Calu3 (cell line): ENCODE results near the gene DEAF1. TPM values are rescaled to one million over a fixed set of nuclear protein-coding genes. Genes with fewer than 3 reads are reported as not detected.

Source experiments
- BruUV-seq: library from RNA; stranded (reverse); fragments of 400-500 nt; replicated peaks from 2 replicates; lab custom pipeline; 2021; lab: Mats Ljungman, UMichigan
- CTCF ChIA-PET: fragments of 300-600 bp; sonication (Branson Sonifier 250); formaldehyde crosslinking; loops from one replicate; lab custom pipeline; 2022; ENCODE audit warnings: antibody characterized with exemption; lab: Charles Lee
- DNase-seq: peaks from one replicate; pipeline ENCODE4 v3.0.0; 2022
- H3K27ac Mint-ChIP-seq: one replicate; pipeline ENCODE4 v1.8.0; 2022; ENCODE audit warnings: mixed read lengths; ENCODE audit not compliant: unreplicated experiment
- H3K27me3 Mint-ChIP-seq: one replicate; pipeline ENCODE4 v1.8.0; 2022; ENCODE audit warnings: mixed read lengths; ENCODE audit not compliant: unreplicated experiment
- H3K36me3 Mint-ChIP-seq: one replicate; pipeline ENCODE4 v1.8.0; 2022; ENCODE audit warnings: mild to moderate bottlenecking, moderate library complexity, mixed read lengths; ENCODE audit not compliant: insufficient read depth, unreplicated experiment
- H3K4me1 Mint-ChIP-seq: one replicate; pipeline ENCODE4 v1.8.0; 2022; ENCODE audit warnings: mild to moderate bottlenecking, low read depth, mixed read lengths; ENCODE audit not compliant: unreplicated experiment
- H3K4me3 Mint-ChIP-seq: one replicate; pipeline ENCODE4 v1.8.0; 2022; ENCODE audit warnings: mild to moderate bottlenecking, low read depth, moderate library complexity, mixed read lengths; ENCODE audit not compliant: unreplicated experiment
- H3K9me3 Mint-ChIP-seq: one replicate; pipeline ENCODE4 v1.8.0; 2022; ENCODE audit warnings: low read depth, mixed read lengths; ENCODE audit not compliant: unreplicated experiment
- intact Hi-C: fragments of 100-400 bp; cut with micrococcal nuclease; formaldehyde crosslinking; loops from one replicate; pipeline ENCODE4 v1.10.0; 2022; ENCODE audit not compliant: unreplicated experiment
- total RNA-seq: library from RNA; stranded (reverse); gene quantifications from 2 replicates; pipeline ENCODE4 v1.2.3, GENCODE V29; 2022
- TF ChIP-seq, protein P1 (sequence below): fragments of 200-600 bp; IDR thresholded peaks from one replicate; pipeline ENCODE4 v1.8.0; 2022; ENCODE audit warnings: antibody characterized with exemption; ENCODE audit not compliant: unreplicated experiment

The DEAF1 gene
- total RNA-seq, 1 experiment from 2014 or later = 57.0 TPM

DNA sequence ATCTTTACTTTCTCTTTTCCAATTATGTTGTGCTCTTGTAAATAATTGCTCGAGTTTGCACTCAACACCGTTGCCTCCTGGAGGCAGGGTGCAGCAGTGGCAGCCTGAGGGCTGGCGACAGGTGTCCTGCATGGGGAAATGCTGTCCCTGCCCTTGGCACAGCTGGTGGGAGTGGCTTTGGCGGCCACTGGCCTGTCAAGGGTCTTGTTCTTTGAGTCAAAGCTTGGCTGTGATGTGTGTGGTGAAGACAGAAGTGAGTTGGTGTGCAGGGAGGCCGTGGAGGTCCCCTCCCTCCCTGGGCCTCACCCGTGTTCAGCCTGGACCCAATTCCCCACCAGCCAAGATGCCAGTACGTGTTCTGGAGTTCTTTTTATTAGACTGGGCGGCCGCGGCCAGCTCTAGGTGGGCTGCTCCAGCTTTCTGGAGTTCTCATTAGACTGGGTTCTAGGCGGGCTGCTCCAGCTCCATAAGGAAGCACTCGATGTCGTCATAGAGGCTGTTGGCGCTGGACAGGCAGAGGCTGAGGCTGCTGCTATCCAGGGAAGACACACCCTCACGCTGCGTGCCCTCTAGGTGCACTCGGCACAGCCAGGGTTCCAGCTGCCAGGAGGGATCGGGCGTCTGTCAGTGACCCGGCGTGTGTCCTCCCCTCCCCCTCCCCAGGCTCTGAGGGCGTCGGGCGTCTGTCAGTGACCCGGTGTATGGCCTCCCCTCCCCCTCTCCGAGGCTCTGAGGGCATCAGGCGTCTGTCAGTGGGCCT lies 82.6 kb downstream of the DEAF1 start:
- H3K27ac Mint-ChIP-seq = peak overlapping the region; percentile 62
- BruUV-seq = no TSS peak
- H3K4me1 Mint-ChIP-seq = no peaks in the 10 kb centered on the region
- peaks cover 91% of the 10 kb centered on the region for H3K36me3 Mint-ChIP-seq
- H3K9me3 Mint-ChIP-seq = no peaks in the 10 kb centered on the region
- H3K27me3 Mint-ChIP-seq = no peaks in the 10 kb centered on the region
- DNase-seq = peak; percentile 55
- CTCF ChIA-PET = no interaction called here
- intact Hi-C loops = no loop called here
- TF ChIP-seq, protein P1, sequence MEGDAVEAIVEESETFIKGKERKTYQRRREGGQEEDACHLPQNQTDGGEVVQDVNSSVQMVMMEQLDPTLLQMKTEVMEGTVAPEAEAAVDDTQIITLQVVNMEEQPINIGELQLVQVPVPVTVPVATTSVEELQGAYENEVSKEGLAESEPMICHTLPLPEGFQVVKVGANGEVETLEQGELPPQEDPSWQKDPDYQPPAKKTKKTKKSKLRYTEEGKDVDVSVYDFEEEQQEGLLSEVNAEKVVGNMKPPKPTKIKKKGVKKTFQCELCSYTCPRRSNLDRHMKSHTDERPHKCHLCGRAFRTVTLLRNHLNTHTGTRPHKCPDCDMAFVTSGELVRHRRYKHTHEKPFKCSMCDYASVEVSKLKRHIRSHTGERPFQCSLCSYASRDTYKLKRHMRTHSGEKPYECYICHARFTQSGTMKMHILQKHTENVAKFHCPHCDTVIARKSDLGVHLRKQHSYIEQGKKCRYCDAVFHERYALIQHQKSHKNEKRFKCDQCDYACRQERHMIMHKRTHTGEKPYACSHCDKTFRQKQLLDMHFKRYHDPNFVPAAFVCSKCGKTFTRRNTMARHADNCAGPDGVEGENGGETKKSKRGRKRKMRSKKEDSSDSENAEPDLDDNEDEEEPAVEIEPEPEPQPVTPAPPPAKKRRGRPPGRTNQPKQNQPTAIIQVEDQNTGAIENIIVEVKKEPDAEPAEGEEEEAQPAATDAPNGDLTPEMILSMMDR = no peak
- peak overlapping the region; percentile 46 for H3K4me3 Mint-ChIP-seq

- Mint-ChIP-seq H3K27ac (no peak overlapping the region), H3K36me3 (peaks cover 91% of the 10 kb centered on the region), H3K9me3 (no peaks in the 10 kb centered on the region), H3K4me3 (no peak overlapping the region), H3K27me3 (no peaks in the 10 kb centered on the region), H3K4me1 (no peaks in the 10 kb centered on the region)
- DNase-seq = no peak
- no TSS peak for BruUV-seq
- TF ChIP-seq, protein P1 = no peak
- intact Hi-C loops = no loop called here
- CTCF ChIA-PET = no interaction called here
These were observed 83.7 kb downstream of the DEAF1 start for GRCh38 chr11:611001-611996.

GRCh38 chr11:610146-610801 lies 84.7 kb downstream of the DEAF1 start:
- BruUV-seq = no TSS peak
- CTCF ChIA-PET = no interaction called here
- Mint-ChIP-seq H3K9me3 (no peaks in the 10 kb centered on the region), H3K36me3 (peaks cover 88% of the 10 kb centered on the region), H3K27ac (no peak overlapping the region), H3K27me3 (no peaks in the 10 kb centered on the region), H3K4me3 (no peak overlapping the region), H3K4me1 (no peaks in the 10 kb centered on the region)
- TF ChIP-seq, protein P1 = no peak
- intact Hi-C loops = no loop called here
- no peak for DNase-seq

- CTCF ChIA-PET = no interaction called here
- TF ChIP-seq, protein P1 = no peak
- intact Hi-C loops = no loop called here
- BruUV-seq = no TSS peak
- peaks cover 81% of the 10 kb centered on the region for H3K36me3 Mint-ChIP-seq
- no peaks in the 10 kb centered on the region for H3K4me1 Mint-ChIP-seq
- no peaks in the 10 kb centered on the region for H3K9me3 Mint-ChIP-seq
- no peaks in the 10 kb centered on the region for H3K27me3 Mint-ChIP-seq
- no peak for DNase-seq
- no peak overlapping the region for H3K27ac Mint-ChIP-seq
- no peak overlapping the region for H3K4me3 Mint-ChIP-seq
These were observed 85.6 kb downstream of the DEAF1 start for GRCh38 chr11:609341-609811.
